Stimulated activated CD4-positive, alpha-beta T cell treated with anti-CD3 and anti-CD28 coated beads, Interleukin-1b, Interleukin-23, amount 100 ng/mL, for 48 hours (primary cell): Measurements from ENCODE around the gene TMEFF1.
"Not testable (repeated sequence)": the region's sequence is repeated elsewhere in the genome, so short reads cannot be mapped to it uniquely, and the experiment has no call there.

Experiments used
- DNase-seq: peaks from one replicate; pipeline ENCODE4 v3.0.0-alpha.2; 2020

TMEFF1 gene

GRCh38 chr9:100498592-100498991, 25.6 kb downstream of the TMEFF1 start:
- no peak for DNase-seq

- no peak for DNase-seq
These were observed 26.5 kb downstream of the TMEFF1 start for GRCh38 chr9:100499460-100499859.

- no peak for DNase-seq
These were observed 26.9 kb downstream of the TMEFF1 start for GRCh38 chr9:100499866-100500265.

- DNase-seq = peak; percentile 67
These were observed 32.7 kb downstream of the TMEFF1 start for GRCh38 chr9:100505564-100506159.

GRCh38 chr9:100507350-100507749, 34.4 kb downstream of the TMEFF1 start:
- not testable (repeated sequence) for DNase-seq

- DNase-seq = no peak
These were observed 38.3 kb downstream of the TMEFF1 start for GRCh38 chr9:100511205-100511604.

- no peak for DNase-seq
These were observed 42.9 kb downstream of the TMEFF1 start for GRCh38 chr9:100515578-100516494.

- DNase-seq = no peak
These were observed 48.3 kb downstream of the TMEFF1 start for GRCh38 chr9:100521282-100521681.

GRCh38 chr9:100525563-100525962, 52.6 kb downstream of the TMEFF1 start:
- DNase-seq = no peak

- DNase-seq = not testable (repeated sequence)
These were observed 54.3 kb downstream of the TMEFF1 start for GRCh38 chr9:100527180-100527794.

- DNase-seq = no peak
These were observed 61.5 kb downstream of the TMEFF1 start for GRCh38 chr9:100534401-100534800.

GRCh38 chr9:100540327-100540726, 67.4 kb downstream of the TMEFF1 start:
- DNase-seq = no peak

GRCh38 chr9:100549048-100549447, 76.1 kb downstream of the TMEFF1 start:
- DNase-seq = no peak

- no peak for DNase-seq
These were observed 82.0 kb downstream of the TMEFF1 start for GRCh38 chr9:100554935-100555401.

- DNase-seq = no peak
These were observed 82.5 kb downstream of the TMEFF1 start for GRCh38 chr9:100555471-100555870.

- DNase-seq = no peak
These were observed 84.1 kb downstream of the TMEFF1 start for GRCh38 chr9:100557053-100557452.

GRCh38 chr9:100561256-100561655, 88.3 kb downstream of the TMEFF1 start:
- DNase-seq = no peak

GRCh38 chr9:100567856-100568255, 94.9 kb downstream of the TMEFF1 start:
- no peak for DNase-seq

GRCh38 chr9:100573655-100574260, 100.8 kb downstream of the TMEFF1 start:
- DNase-seq = no peak

- DNase-seq = no peak
These were observed 102.1 kb downstream of the TMEFF1 start for GRCh38 chr9:100575006-100575405.

- no peak for DNase-seq
These were observed 102.9 kb downstream of the TMEFF1 start for GRCh38 chr9:100575765-100576386.

GRCh38 chr9:100577776-100578448, 105.0 kb downstream of the TMEFF1 start, which contains the start of gene CAVIN4:
TSS of gene CAVIN4 (plus strand) at chr9:100578079. CDS start at chr9:100578144, 65 bp downstream.
- no peak for DNase-seq
